Activated CD8-positive, alpha-beta T cell treated with anti-CD3 and anti-CD28 coated beads, Interleukin-2, amount 10 ng/mL, durations not matched to agents 7 days and 5 days (primary cell): Measurements from ENCODE around the gene CYP4F22. TPM values are rescaled to one million over a fixed set of nuclear protein-coding genes. Genes with fewer than 3 reads are reported as not detected.
"Not testable (repeated sequence)": the region's sequence is repeated elsewhere in the genome, so short reads cannot be mapped to it uniquely, and the experiment has no call there.

Experiments used
- ATAC-seq: fragments of 150-1000 bp; cut with Tn5 transposase; one replicate; pipeline ENCODE4 v1.10.0; 2021; ENCODE audit warnings: moderate library complexity
- CTCF ChIA-PET: fragments of 350-600 bp; sonication (Branson Sonifier 250); formaldehyde crosslinking; loops from one replicate; lab custom pipeline; 2021; ENCODE audit warnings: antibody characterized with exemption; lab: Charles Lee
- POLR2A ChIA-PET: fragments of 350-600 bp; sonication (Branson Sonifier 250); formaldehyde crosslinking; loops from one replicate; lab custom pipeline; 2021; ENCODE audit warnings: antibody characterized with exemption; lab: Charles Lee
- DNase-seq: peaks from one replicate; pipeline ENCODE4 v3.0.0-alpha.2; 2020
- H3K27ac Mint-ChIP-seq: one replicate; pipeline ENCODE4 v1.8.0; 2021; ENCODE audit warnings: mild to moderate bottlenecking, mixed read lengths
- H3K27me3 Mint-ChIP-seq: one replicate; pipeline ENCODE4 v1.8.0; 2021; ENCODE audit warnings: low read depth, mixed read lengths
- H3K36me3 Mint-ChIP-seq: one replicate; pipeline ENCODE4 v1.8.0; 2021; ENCODE audit warnings: low read depth, mixed read lengths
- H3K4me1 Mint-ChIP-seq: one replicate; pipeline ENCODE4 v1.8.0; 2021; ENCODE audit warnings: low read depth, mixed read lengths
- H3K4me3 Mint-ChIP-seq: one replicate; pipeline ENCODE4 v1.8.0; 2021; ENCODE audit warnings: mild to moderate bottlenecking, mixed read lengths
- H3K9me3 Mint-ChIP-seq: one replicate; pipeline ENCODE4 v1.8.0; 2022; ENCODE audit warnings: mixed read lengths; ENCODE audit not compliant: insufficient read depth
- total RNA-seq, 2 experiments: library from RNA; stranded (reverse); gene quantifications; one replicate each; pipeline ENCODE4 v1.2.3, GENCODE V29; 2021

The CYP4F22 gene
- total RNA-seq, 2 experiments from 2014 or later, result 5.8 to 6.2 TPM

DNA sequence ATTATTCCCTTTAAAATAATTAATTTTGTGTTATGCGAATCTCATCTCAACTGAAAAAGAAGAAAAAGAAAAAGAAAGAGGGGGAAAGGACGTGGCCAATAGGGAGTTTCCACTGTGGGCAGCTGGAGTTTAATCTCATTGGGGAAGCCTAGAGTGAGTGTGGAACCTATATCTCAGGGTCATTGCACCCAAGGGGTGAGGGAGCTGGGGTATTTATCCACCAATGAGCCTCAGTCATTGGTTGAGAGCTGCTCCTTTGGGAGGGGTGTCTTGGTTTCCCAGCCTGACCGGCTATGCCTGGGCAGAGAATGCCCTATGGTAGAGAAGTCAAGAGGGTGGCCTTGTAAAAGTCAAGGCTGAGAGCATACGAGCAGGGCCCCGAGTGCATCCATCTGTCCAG lies 16.5 kb downstream of the CYP4F22 start:
- no peak overlapping the region for H3K27ac Mint-ChIP-seq
- H3K36me3 Mint-ChIP-seq, result peaks cover 20% of the 10 kb centered on the region
- no peak overlapping the region for H3K4me3 Mint-ChIP-seq
- H3K4me1 Mint-ChIP-seq, result peaks cover 18% of the 10 kb centered on the region
- no peaks in the 10 kb centered on the region for H3K9me3 Mint-ChIP-seq
- H3K27me3 Mint-ChIP-seq, result no peaks in the 10 kb centered on the region
- ATAC-seq (no peak), DNase-seq (no peak)
- ChIA-PET CTCF (interaction anchor here (1.6 kb wide), 1 partner anchor 10 kb away, joined by 5 read pairs; no protein-coding TSS in a partner anchor), POLR2A (interaction anchor here (1.4 kb wide), 2 partner anchors 10 to 70 kb away, joined by 3 to 5 read pairs; no protein-coding TSS in a partner anchor)

DNA sequence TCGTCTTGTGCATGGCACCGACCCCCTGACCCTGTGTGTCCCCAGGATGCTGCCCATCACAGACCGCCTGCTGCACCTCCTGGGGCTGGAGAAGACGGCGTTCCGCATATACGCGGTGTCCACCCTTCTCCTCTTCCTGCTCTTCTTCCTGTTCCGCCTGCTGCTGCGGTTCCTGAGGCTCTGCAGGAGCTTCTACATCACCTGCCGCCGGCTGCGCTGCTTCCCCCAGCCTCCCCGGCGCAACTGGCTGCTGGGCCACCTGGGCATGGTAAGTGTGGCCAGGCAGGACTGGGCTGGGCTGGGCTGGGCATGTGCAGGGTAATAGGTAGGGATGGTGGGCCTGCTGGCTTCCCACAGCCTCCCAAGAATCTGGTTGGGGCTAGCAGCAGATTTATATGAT lies 17.0 kb downstream of the CYP4F22 start:
- no peak overlapping the region for H3K4me3 Mint-ChIP-seq
- H3K4me1 Mint-ChIP-seq, result peaks cover 18% of the 10 kb centered on the region
- H3K9me3 Mint-ChIP-seq, result peaks cover 3% of the 10 kb centered on the region
- no peaks in the 10 kb centered on the region for H3K27me3 Mint-ChIP-seq
- H3K27ac Mint-ChIP-seq, result peak overlapping the region; percentile 63
- ChIA-PET POLR2A (interaction anchor here (1.4 kb wide), 1 partner anchor 71 kb away, joined by 5 read pairs; no protein-coding TSS in a partner anchor), CTCF (interaction anchor here (1.5 to 1.6 kb wide), 2 partner anchors 10 to 58 kb away, joined by 5 read pairs; no protein-coding TSS in a partner anchor)
- ATAC-seq (no peak), DNase-seq (no peak)
- peaks cover 25% of the 10 kb centered on the region for H3K36me3 Mint-ChIP-seq

DNA sequence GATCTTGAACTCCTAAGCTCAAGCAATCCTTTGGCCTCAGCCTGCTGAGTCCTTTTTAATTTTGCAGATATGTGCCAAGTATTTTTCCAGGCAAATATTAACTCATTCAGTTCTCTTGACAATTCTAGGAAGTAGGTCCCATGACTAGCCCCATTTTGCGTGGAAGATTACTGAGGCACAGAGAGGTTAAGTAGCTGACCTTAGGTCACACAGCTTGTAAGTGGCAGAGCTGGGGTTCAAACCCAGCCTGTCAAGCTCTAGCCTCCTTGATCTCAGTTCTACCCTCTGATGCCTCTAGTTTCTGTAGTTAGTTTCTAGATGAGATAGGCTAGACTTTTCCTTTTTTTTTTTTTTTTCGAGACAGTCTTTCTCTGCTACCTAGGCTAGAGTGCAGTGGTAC lies 18.1 kb downstream of the CYP4F22 start:
- CTCF ChIA-PET, result interaction anchor here (0.6 to 1.5 kb wide), 2 partner anchors 28 to 59 kb away, joined by 3 to 5 read pairs; no protein-coding TSS in a partner anchor
- DNase-seq, result no peak
- POLR2A ChIA-PET, result interaction anchor here (0.7 to 1.0 kb wide), 2 partner anchors 25 to 223 kb away, joined by 3 read pairs; no protein-coding TSS in a partner anchor
- no peak for ATAC-seq
- Mint-ChIP-seq H3K36me3 (peaks cover 29% of the 10 kb centered on the region), H3K27ac (no peak overlapping the region), H3K4me3 (no peak overlapping the region), H3K27me3 (no peaks in the 10 kb centered on the region), H3K4me1 (peaks cover 18% of the 10 kb centered on the region), H3K9me3 (peaks cover 6% of the 10 kb centered on the region)

DNA sequence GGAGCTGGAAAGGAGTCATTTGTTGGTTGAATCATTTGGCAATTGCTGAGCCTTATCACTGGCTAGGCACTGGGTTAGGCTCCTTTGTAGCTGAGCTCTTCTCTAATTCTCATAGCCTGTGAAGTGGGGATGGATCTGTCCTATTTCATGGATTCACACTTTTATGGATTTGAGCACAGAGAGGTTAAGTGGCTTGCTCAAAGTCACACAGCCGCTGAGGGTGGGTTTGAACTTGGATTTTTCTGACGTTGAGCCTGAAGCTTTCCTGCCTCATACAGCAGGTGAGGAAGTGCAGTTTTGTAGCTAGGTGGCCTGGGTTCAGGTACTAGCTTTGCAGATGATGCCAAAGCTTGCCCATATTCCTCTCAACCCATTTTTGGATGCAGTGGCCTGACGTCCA lies 19.4 kb downstream of the CYP4F22 start:
- Mint-ChIP-seq H3K4me1 (peaks cover 13% of the 10 kb centered on the region), H3K36me3 (peaks cover 32% of the 10 kb centered on the region), H3K27me3 (no peaks in the 10 kb centered on the region), H3K27ac (no peak overlapping the region), H3K4me3 (no peak overlapping the region), H3K9me3 (peaks cover 6% of the 10 kb centered on the region)
- ChIA-PET POLR2A (interaction anchor here (1.0 kb wide), 1 partner anchor 13 kb away, joined by 3 read pairs; no protein-coding TSS in a partner anchor), CTCF (interaction anchor here (0.9 kb wide), 1 partner anchor 28 kb away, joined by 4 read pairs; no protein-coding TSS in a partner anchor)
- ATAC-seq (no peak), DNase-seq (no peak)

DNA sequence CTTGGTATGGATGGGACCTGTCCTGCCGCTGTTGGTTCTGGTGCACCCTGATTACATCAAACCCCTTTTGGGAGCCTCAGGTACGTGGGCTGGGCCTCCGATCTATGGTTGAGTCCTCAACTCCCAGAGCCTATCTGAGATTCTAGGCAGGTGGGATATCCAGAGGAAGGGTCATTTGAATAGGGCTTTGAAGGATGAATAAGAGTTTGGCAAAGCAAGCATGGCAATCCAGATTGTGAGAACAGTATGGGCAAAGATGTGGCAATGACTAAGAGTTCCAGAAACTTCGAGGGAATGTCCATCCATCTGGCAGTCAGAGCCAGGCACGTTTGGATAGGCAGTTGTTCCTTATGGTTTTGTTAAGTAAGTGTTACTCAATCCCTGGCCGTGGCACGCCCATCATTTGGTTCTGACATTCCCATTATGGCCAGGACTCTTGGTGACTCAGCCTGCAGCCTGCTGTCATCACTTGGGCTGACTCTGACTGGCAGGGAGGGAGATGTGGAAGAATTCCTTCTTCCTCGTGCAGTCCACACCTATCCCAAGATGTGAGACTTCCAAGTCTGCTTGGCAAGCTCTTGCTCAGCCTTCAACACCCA lies 21.5 kb downstream of the CYP4F22 start:
- ATAC-seq, result no peak
- no peaks in the 10 kb centered on the region for H3K27me3 Mint-ChIP-seq

DNA sequence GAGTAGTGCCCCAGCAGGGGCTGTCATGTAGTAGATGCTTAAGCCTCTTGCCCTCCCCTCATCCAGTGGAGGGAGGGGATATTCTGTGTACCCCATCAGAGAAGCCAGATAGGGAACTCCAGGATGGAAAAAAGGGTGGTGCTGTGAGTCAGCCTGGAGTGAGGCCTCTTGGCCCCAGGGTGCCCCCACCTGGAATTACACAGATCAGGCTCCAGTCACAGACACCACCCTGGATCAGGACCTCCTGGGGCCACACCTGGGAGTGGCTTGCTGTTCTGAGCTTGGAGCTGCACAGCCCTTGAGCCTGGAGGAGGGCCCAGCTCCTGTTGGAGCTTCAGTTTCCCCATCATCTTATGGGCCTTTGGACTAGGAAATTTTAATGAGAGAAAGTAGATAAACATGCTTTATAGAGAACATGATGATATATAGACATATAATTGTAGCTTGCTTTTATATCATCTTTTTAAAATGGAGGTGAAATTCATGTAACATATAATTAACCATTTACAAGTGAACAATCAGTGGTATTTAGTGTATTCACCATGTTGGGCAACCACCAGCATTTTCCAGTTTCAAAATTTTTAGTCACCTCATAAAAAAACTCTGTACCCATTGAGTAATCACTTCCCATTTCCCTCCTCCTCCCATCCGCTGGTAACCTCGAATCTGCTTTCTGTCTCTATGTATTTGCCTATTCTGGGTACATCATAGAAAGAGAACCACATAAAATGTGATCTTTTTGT lies 24.6 kb downstream of the CYP4F22 start:
- no peak for DNase-seq
- Mint-ChIP-seq H3K27me3 (no peaks in the 10 kb centered on the region), H3K9me3 (peaks cover 6% of the 10 kb centered on the region), H3K4me1 (peaks cover 14% of the 10 kb centered on the region), H3K27ac (no peak overlapping the region), H3K36me3 (peaks cover 26% of the 10 kb centered on the region), H3K4me3 (no peak overlapping the region)
- ChIA-PET POLR2A (interaction anchor here (0.6 kb wide), 1 partner anchor 63 kb away, joined by 4 read pairs; no protein-coding TSS in a partner anchor), CTCF (interaction anchor here (1.1 kb wide), 1 partner anchor 113 kb away, joined by 4 read pairs; no protein-coding TSS in a partner anchor)
- peak; percentile 39 for ATAC-seq

More for the DNA sequence above, 21.5 kb downstream of the CYP4F22 start:
- Mint-ChIP-seq H3K9me3 (peaks cover 6% of the 10 kb centered on the region), H3K27ac (no peak overlapping the region), H3K36me3 (peaks cover 26% of the 10 kb centered on the region), H3K4me3 (no peak overlapping the region), H3K4me1 (peaks cover 14% of the 10 kb centered on the region)
- ChIA-PET CTCF (no interaction called here), POLR2A (no interaction called here)
- DNase-seq, result no peak

DNA sequence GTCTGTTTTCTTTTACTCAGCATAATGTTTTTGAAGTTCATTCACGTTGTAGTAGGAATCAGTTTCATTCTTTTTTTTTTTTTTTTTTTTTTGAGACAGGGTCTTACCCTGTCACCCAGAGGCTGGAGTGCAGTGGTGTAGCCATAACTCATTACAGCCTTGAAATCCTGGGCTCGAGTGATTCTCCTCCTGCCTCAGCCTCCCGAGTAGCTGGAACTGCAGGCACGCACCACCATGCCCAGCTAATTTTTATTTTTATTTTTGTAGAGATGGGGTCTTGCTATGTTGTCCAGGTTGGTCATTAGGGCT lies 25.2 kb downstream of the CYP4F22 start:
- Mint-ChIP-seq H3K36me3 (peaks cover 28% of the 10 kb centered on the region), H3K4me1 (peaks cover 14% of the 10 kb centered on the region)
- H3K27ac Mint-ChIP-seq, CTCF ChIA-PET, H3K9me3 Mint-ChIP-seq, H3K27me3 Mint-ChIP-seq, DNase-seq, H3K4me3 Mint-ChIP-seq, ATAC-seq: not testable (repeated sequence)
- POLR2A ChIA-PET, result interaction anchor here (0.6 kb wide), 1 partner anchor 63 kb away, joined by 4 read pairs; no protein-coding TSS in a partner anchor

DNA sequence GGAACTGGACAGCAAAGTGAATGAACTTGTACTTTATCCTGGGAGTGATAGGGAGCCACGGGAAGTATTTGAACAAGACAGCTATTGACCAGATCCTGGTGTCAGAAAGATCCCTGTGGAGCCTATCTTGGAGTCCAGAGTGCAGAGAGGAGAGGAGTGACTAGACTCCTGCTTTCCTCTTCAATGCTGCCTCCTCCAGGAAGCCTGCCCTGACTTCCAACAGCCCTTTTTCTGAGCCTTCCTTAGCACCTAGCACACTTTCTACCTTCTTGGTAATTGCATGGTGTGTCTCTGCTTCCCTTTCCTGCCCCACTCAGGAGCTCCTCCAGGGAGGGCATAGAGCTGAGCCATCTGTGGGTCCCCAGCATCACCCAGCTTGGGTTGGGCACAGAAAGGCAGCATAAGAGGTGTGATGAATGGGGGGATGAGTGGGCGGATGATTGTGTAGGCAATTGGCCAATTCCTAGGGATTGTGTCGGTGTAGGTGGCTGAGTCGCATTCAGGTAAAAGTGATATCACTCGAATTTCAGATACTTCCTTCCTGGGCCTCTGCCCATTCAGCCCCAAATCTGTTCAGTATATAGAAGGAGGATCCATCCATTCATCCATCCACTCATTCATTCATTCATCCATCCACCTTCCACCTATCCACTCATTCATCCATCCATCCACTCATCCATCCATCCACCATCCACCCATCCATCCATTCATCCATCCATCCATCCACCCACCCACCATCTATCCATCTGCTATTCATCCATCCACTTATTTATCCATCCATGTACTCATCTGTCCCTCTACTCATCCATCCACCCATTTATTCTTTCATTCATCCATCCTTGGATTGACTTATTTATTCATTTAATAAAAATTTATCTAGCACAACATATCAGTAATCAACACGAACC lies 26.9 kb downstream of the CYP4F22 start:
- ATAC-seq, result no peak
- H3K27ac Mint-ChIP-seq, result no peak overlapping the region
- no peak overlapping the region for H3K4me3 Mint-ChIP-seq
- no peak for DNase-seq
- H3K4me1 Mint-ChIP-seq, result peaks cover 14% of the 10 kb centered on the region
- ChIA-PET POLR2A (no interaction called here), CTCF (no interaction called here)
- peaks cover 5% of the 10 kb centered on the region for H3K9me3 Mint-ChIP-seq
- H3K27me3 Mint-ChIP-seq, result no peaks in the 10 kb centered on the region
- peaks cover 19% of the 10 kb centered on the region for H3K36me3 Mint-ChIP-seq

DNA sequence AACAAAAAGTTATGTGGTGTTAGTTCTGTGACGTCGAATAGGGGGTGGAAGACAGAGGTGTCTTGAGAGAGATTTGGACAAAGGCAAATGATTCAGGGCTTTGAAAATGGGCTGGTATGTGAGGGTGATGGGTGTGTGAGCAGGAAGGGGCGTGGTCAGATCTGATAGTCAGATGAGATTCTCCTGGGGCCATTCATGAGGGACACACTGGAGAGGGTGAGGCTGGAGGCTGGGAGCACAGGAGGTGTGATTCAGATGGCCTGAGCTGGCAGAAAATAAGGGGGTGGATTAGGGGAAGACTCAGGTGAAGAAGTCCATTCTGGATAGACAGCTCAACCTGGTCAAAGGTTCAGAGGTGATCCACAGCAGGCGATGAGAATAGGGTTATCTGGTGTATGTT lies 28.0 kb downstream of the CYP4F22 start:
- POLR2A ChIA-PET, result interaction anchor here (0.6 kb wide), 1 partner anchor 15 kb away, joined by 3 read pairs; no protein-coding TSS in a partner anchor
- no peak for DNase-seq
- peaks cover 14% of the 10 kb centered on the region for H3K4me1 Mint-ChIP-seq
- H3K27ac Mint-ChIP-seq, result no peak overlapping the region
- no peaks in the 10 kb centered on the region for H3K27me3 Mint-ChIP-seq
- peaks cover 14% of the 10 kb centered on the region for H3K36me3 Mint-ChIP-seq
- no peaks in the 10 kb centered on the region for H3K9me3 Mint-ChIP-seq
- ATAC-seq, result no peak
- no peak overlapping the region for H3K4me3 Mint-ChIP-seq
- CTCF ChIA-PET, result no interaction called here

DNA sequence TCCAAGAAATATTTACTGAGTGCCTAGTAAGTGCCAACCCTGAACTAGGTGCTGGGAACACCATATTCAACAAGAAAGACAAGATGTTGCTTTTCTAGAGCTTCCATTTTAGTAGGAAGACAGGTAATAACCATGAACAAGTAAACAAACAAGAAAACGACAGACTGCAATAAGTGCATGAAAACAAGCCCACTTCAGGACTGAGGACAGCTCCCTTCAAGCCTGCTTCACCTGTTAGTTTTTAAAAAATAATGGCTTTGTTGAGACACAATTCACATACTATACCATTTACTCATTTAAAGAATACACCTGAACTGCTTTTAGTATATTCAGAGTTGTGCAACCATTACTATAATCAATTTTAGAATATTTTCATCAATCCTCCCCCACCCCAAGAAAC lies 30.4 kb downstream of the CYP4F22 start:
- CTCF ChIA-PET, result interaction anchor here (1.3 kb wide), 1 partner anchor 13 kb away, joined by 5 read pairs; no protein-coding TSS in a partner anchor
- Mint-ChIP-seq H3K4me3 (no peak overlapping the region), H3K27ac (no peak overlapping the region), H3K36me3 (peaks cover 11% of the 10 kb centered on the region), H3K9me3 (no peaks in the 10 kb centered on the region), H3K4me1 (peaks cover under 1% of the 10 kb centered on the region), H3K27me3 (no peaks in the 10 kb centered on the region)
- peak; percentile 42 for DNase-seq
- POLR2A ChIA-PET, result no interaction called here
- ATAC-seq, result no peak

DNA sequence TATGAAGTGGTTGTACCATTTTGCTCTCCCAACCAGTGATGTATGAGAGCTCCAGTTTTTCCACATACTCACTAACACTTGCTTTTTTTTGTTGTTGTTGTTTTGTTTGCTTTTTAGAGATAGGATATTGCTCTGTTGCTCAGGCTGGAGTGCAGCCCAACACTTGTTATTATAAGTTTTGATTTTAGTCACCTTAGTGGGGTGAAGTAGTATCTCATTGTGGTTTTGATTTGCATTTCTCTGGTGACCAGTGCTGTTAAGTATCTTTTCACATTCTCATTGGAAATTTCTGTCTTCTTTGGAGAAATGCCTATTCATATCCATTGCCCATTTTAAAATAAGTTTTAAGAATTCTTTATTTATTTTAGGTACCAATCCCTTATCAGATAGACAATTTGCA lies 31.3 kb downstream of the CYP4F22 start:
- Mint-ChIP-seq H3K9me3 (no peaks in the 10 kb centered on the region), H3K27me3 (no peaks in the 10 kb centered on the region), H3K36me3 (peaks cover 11% of the 10 kb centered on the region), H3K27ac (no peak overlapping the region), H3K4me3 (no peak overlapping the region), H3K4me1 (no peaks in the 10 kb centered on the region)
- ATAC-seq (no peak), DNase-seq (no peak)
- POLR2A ChIA-PET, result interaction anchor here (0.6 kb wide), 1 partner anchor 74 kb away, joined by 3 read pairs; no protein-coding TSS in a partner anchor
- CTCF ChIA-PET, result no interaction called here
